Fibroblast of the aortic adventitia (primary cell): Measurements from ENCODE around the gene LRCH3. TPM values are rescaled to one million over a fixed set of nuclear protein-coding genes. Genes with fewer than 3 reads are reported as not detected.

Experiments used
- DNase-seq: peaks from one replicate; pipeline ENCODE4 v3.0.0-alpha.2; 2010; ENCODE audit warnings: low read depth
- H3K4me3 ChIP-seq: 2 replicates; pipeline ENCODE4 v1.5.1; 2011; ENCODE audit warnings: low read depth, mild to moderate bottlenecking, control low read depth, low read length, moderate library complexity
- CTCF ChIP-seq: IDR thresholded peaks from 2 replicates; pipeline ENCODE4 v1.5.1; 2011; ENCODE audit warnings: mild to moderate bottlenecking, low read length, control low read depth, inconsistent platforms; ENCODE audit not compliant: insufficient read depth
- total RNA-seq: library from RNA; depleted of rRNA; stranded (reverse); fragments of >200 nt; gene quantifications from 2 replicates; pipeline ENCODE4 v1.2.3, GENCODE V29; 2012; ENCODE audit warnings: low replicate concordance

LRCH3 gene
- total RNA-seq, 1 donor: 47.3 TPM

GRCh38 chr3:197847866-197848401 lies 56.9 kb downstream of the LRCH3 start:
- DNase-seq: peak; percentile 30
- no peak for TF ChIP-seq CTCF
- peak overlapping the region; percentile 20 for H3K4me3 ChIP-seq

- no peak overlapping the region for H3K4me3 ChIP-seq
- TF ChIP-seq CTCF: no peak
- DNase-seq: peak; percentile 84
These were observed 63.7 kb downstream of the LRCH3 start for GRCh38 chr3:197854596-197855343.

- H3K4me3 ChIP-seq: no peak overlapping the region
- TF ChIP-seq CTCF: no peak
- no peak for DNase-seq
These were observed 64.5 kb downstream of the LRCH3 start for GRCh38 chr3:197855571-197855970.

DNA sequence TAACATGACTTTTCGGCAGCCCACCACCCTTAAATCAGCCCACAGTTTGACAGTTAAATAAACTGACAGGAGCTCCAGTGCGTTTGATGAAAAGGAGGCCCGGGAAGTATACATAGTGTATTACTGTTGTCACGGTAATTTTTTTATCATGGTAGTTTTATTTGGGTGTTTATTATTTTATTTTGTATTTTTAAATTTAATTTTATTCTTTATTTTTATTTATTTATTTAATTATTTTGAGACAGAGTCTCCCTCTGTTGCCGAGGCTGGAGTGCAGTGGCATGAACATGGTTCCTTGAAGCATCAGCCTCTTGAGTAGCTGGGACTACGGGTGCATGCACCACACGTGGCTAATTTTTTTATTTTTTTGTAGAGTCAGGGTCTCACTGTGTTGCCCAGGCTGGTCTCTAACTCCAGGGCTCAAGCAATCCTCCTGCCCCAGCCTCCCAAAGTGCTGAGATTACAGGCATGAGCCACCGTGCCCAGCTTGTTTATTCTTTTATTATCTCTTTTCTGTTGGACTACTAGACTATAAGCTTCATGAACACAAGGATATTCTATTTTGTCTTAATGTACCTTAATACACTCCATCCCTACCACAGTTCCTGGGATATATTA lies 65.3 kb downstream of the LRCH3 start:
- no peak for TF ChIP-seq CTCF
- no peak overlapping the region for H3K4me3 ChIP-seq
- no peak for DNase-seq

DNA sequence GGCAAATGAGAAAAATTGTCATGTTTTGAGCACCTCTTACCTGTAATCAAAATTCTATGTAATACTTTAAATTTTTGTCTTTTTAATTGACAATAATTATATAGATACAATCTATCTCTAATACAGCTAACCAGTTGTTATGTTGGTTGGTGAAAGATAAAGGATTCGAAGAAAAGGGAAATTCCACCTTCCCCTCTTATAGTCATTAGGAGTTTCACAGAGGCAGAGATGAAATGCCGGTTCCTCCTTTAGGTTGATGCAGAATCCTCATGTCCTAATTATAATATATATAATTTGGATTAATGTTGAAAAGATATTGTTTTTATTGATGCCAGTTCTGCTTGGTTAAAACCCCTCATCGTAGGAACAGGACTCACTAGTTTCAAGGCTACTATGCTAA lies 67.1 kb downstream of the LRCH3 start:
- no peak overlapping the region for H3K4me3 ChIP-seq
- DNase-seq: no peak
- no peak for TF ChIP-seq CTCF

DNA sequence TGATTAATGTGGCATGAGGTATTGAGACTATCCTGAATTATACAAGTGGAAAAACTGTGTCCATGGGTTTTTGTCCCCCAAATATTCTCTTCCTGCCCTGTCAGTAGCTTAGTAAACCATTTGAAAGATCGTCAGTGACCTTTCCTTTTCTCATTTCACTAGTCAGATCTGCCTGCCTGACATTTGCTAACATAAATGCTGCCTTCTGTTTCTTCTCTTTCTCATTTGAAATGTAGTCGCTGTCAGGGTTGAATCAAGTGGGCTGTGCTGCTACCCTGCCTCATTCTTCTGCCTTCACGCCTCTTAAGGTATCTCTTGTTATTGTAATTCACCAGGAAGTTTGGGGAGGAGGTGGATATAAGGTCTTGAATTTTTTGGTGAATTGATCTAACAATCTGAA lies 67.5 kb downstream of the LRCH3 start:
- TF ChIP-seq CTCF: no peak
- no peak for DNase-seq

More for the DNA sequence above, 67.5 kb downstream of the LRCH3 start:
- H3K4me3 ChIP-seq: no peak overlapping the region
